Kidney (tissue), 14 donors: Measurements from ENCODE around the gene ABCF1. TPM values are rescaled to one million over a fixed set of nuclear protein-coding genes. Genes with fewer than 3 reads are reported as not detected.

Source experiments
- DNase-seq, 5 donors: peaks; one replicate each; pipeline ENCODE4 v3.0.0-alpha.2; 2013 to 2020
- FAIRE-seq: peaks from 2 replicates; lab custom pipeline; 2012; peaks lifted over from hg19 to GRCh38; lab: Jason Lieb, UNC
- H3K27ac ChIP-seq, 2 donors: one replicate each; pipeline ENCODE4 v1.7.0; 2013; ENCODE audit warnings: low read depth in 2 of 2, low read length in 2 of 2, inconsistent platforms in 1 of 2
- H3K27me3 ChIP-seq: one replicate; pipeline ENCODE4 v1.7.1; 2013; ENCODE audit warnings: low read length, inconsistent platforms; ENCODE audit not compliant: control insufficient read depth, insufficient read depth
- H3K36me3 ChIP-seq, 3 donors: one replicate each; pipeline versions ENCODE4 v1.7.0 to v1.7.1; 2013; ENCODE audit warnings: low read length in 3 of 3, control low read depth in 1 of 3, inconsistent platforms in 1 of 3; ENCODE audit not compliant: insufficient read depth in 3 of 3, control insufficient read depth in 2 of 3
- H3K4me1 ChIP-seq, 3 donors: one replicate each; pipeline versions ENCODE4 v1.7.0 to v1.7.1; 2013; ENCODE audit warnings: low read length in 3 of 3, inconsistent platforms in 1 of 3, low read depth in 1 of 3; ENCODE audit not compliant: control insufficient read depth in 2 of 3, insufficient read depth in 2 of 3
- H3K4me3 ChIP-seq, 3 donors: one replicate each; pipeline versions ENCODE4 v1.7.0 to v1.8.1; 2013; ENCODE audit warnings: low read length in 3 of 3, control low read depth in 1 of 3, inconsistent platforms in 1 of 3
- H3K9ac ChIP-seq, 3 donors: one replicate each; pipeline versions ENCODE4 v1.7.0 to v1.7.1; 2013; ENCODE audit warnings: low read length in 3 of 3, control low read depth in 1 of 3, inconsistent platforms in 1 of 3
- H3K9me3 ChIP-seq, 3 donors: one replicate each; pipeline versions ENCODE4 v1.7.0 to v1.7.1; 2013; ENCODE audit warnings: low read length in 3 of 3, control low read depth in 1 of 3, inconsistent platforms in 1 of 3; ENCODE audit not compliant: control insufficient read depth in 2 of 3, insufficient read depth in 1 of 3
- CTCF ChIP-seq: IDR thresholded peaks from 3 replicates; pipeline ENCODE4 v1.5.1; 2012; ENCODE audit warnings: mild to moderate bottlenecking, moderate library complexity, borderline replicate concordance; ENCODE audit not compliant: insufficient read depth; ENCODE audit errors: extremely low read depth
- intact Hi-C: fragments of 100-400 bp; cut with DNase I; formaldehyde crosslinking; loops from one replicate; pipeline ENCODE4 v1.11.1; 2022
- polyA plus RNA-seq: library from polyadenylated mRNA; stranded (reverse); fragments of 350-450 nt; fragmentation: Illumina TruSeq; extraction: RNeasy Lipid Tissue Mini Kit (QIAGEN cat#74804); gene quantifications from one replicate; pipeline ENCODE4 v1.2.3, GENCODE V29; 2014; ENCODE audit warnings: low read depth, low replicate concordance; ENCODE audit not compliant: insufficient read depth
- total RNA-seq: library from RNA; stranded (reverse); fragmentation: NEBNext Ultra II Directional; extraction: Animal tissue kit (Norgen Biotek cat#: 25700); gene quantifications from one replicate; pipeline ENCODE4 v1.2.1, GENCODE V29; 2021
- donor health status: control.
- donor health status: control.
- donor health status: control.
- donor health status: control.
- donor health status: control.
- donor health status: DM: yes; HTN: yes; CAD: no.
- donor health status: Normal renal cell carcinoma (clear cell type).

ABCF1 gene
- total and polyA plus RNA-seq, 2 donors from 2014 or later = 32.9 to 47.2 TPM

- no peaks in the 10 kb centered on the region for H3K27me3 ChIP-seq
- no peak for FAIRE-seq
- no peak overlapping the region for H3K4me3 ChIP-seq
- intact Hi-C loops = no loop called here
- H3K9me3 ChIP-seq = no peaks in the 10 kb centered on the region
- H3K9ac ChIP-seq = no peak overlapping the region
- peaks cover 25 to 45% (median 44%) of the 10 kb centered on the region in 3 donors for H3K36me3 ChIP-seq
- no peak for TF ChIP-seq CTCF
- DNase-seq = peak in 1 of 5 donors; percentile 77
- H3K4me1 ChIP-seq = no peaks in the 10 kb centered on the region
- H3K27ac ChIP-seq = no peak overlapping the region
These were observed 29.3 kb downstream of the ABCF1 start for GRCh38 chr6:30600451-30600961.

GRCh38 chr6:30601436-30601814 is 30.2 kb downstream of the ABCF1 start:
- intact Hi-C loops = no loop called here
- TF ChIP-seq CTCF = no peak
- Histone ChIP-seq H3K9ac (no peak overlapping the region), H3K4me1 (no peaks in the 10 kb centered on the region), H3K9me3 (no peaks in the 10 kb centered on the region), H3K36me3 (peaks cover 31 to 54% (median 51%) of the 10 kb centered on the region in 3 donors), H3K27me3 (no peaks in the 10 kb centered on the region), H3K27ac (no peak overlapping the region), H3K4me3 (no peak overlapping the region)
- DNase-seq (no peak), FAIRE-seq (no peak)

- Histone ChIP-seq H3K27ac (no peak overlapping the region), H3K4me1 (no peaks in the 10 kb centered on the region), H3K9ac (no peak overlapping the region), H3K27me3 (no peaks in the 10 kb centered on the region), H3K36me3 (peaks cover 33 to 60% (median 56%) of the 10 kb centered on the region in 3 donors), H3K4me3 (no peak overlapping the region), H3K9me3 (no peaks in the 10 kb centered on the region)
- FAIRE-seq (no peak), DNase-seq (no peak)
- TF ChIP-seq CTCF = no peak
- intact Hi-C loops = no loop called here
These were observed 30.8 kb downstream of the ABCF1 start for GRCh38 chr6:30601815-30602641.
